GM21786 (cell line): Measurements from ENCODE around the gene MAML3.

Experiments used
- ATAC-seq: cut with Tn5 transposase; IDR thresholded peaks from one replicate; pipeline ENCODE4 v1.9.1; 2021; ENCODE audit not compliant: unreplicated experiment

MAML3 gene

GRCh38 chr4:139880841-139881240 is 273.1 kb downstream of the MAML3 start:
- ATAC-seq = no peak

GRCh38 chr4:139878050-139878449 is 275.9 kb downstream of the MAML3 start:
- no peak for ATAC-seq

DNA sequence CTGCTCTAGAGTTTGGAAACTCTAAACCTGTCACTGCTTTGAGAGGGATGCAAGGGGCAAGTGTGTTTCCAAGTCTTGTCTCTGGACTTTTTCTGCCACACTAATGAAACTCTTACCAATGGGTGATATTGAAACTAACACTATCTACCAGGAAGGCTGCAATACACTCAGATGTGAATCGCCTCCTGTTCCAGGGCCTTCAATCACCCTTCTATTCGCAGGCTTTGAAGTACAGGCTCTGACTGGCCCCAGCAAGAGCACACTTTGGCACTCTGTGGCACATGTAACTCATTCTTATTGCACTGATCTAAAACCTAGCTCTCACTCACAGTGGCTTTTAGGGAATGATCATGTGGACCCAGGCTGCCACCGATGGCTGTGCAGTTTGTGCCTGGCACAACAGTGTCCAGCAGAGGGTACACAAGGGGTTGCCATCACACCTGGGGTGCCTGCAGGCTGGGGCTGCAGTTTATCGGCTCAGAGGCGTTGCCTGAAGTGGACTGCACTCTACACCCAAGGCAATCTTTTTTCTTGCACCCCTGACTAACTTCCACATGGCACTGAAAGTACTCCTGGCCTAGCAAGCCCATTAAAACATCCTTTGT is 277.5 kb downstream of the MAML3 start:
- no peak for ATAC-seq

DNA sequence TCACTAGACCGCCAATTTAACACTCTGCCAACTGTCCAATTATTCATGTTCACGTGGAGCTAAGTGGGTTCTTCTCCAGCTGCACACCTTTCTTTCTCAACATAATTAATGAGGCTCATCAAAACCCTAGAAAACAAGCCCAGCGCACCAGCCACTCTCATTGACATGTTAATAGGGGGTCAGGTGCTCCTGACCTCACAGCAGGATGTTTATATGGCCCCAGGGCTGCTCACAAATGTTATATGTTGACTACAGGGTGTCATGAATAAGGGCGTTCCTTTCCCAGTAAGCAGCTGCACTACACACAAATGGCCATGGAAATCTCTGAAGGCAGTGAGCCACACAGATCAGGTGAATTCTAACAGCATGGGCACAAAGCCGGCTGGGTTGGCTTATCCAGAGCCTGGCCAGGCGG is 278.6 kb downstream of the MAML3 start:
- no peak for ATAC-seq

DNA sequence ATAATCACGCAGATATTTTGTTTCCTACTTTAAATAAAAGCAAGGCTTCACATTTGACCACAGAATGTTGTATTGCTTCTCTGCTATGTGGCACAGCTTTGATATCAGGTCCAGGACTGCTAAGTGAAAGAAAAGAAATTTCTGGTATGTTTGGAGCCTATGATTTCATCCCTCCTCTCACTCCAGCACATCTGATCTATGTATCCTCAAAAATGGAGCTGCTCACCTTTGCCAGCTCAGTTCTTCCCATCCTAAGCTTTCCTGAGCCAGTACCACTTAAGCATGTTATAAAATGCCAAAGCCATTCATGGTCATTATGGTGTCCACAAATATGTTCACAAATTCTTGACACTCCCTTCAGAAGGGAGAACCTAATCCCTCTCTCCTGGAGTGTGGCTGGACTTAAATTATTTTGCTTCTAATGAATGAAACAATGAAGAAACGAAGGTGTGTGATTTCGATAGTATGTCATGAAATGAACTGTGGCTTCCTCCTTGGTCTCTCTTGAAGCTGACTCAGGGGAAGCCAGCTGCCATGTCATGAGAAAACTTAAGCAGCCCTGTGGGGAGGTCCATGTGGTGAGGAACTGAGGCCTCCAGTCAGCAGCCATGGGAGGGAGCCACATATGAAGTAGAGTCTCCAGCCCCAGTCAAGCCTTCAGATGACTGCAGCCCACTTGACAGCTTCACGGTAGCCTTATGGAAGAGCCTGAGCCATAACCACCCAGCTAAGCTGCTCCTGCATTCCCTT is 280.7 kb downstream of the MAML3 start:
- no peak for ATAC-seq

- no peak for ATAC-seq
These were observed 281.7 kb downstream of the MAML3 start for GRCh38 chr4:139872274-139872673.

DNA sequence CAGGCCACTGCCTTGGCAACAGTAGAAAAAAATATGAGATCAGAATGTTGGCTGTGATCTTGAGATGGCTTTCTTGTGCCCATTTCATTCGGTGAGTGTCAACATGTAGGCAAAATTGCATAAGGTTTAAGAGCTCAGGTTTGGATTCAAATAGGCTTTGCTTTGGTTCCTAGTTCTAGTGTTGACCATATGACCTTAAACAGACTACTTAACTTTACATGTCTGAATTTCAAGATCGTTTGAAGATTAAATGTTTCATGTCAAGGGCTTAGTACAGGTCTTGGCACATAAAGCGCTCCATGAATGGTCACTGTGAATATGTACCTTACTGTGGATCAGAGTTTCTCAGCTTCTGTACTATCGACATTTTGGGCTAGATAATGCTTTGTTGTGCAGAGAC is 284.2 kb downstream of the MAML3 start:
- no peak for ATAC-seq

DNA sequence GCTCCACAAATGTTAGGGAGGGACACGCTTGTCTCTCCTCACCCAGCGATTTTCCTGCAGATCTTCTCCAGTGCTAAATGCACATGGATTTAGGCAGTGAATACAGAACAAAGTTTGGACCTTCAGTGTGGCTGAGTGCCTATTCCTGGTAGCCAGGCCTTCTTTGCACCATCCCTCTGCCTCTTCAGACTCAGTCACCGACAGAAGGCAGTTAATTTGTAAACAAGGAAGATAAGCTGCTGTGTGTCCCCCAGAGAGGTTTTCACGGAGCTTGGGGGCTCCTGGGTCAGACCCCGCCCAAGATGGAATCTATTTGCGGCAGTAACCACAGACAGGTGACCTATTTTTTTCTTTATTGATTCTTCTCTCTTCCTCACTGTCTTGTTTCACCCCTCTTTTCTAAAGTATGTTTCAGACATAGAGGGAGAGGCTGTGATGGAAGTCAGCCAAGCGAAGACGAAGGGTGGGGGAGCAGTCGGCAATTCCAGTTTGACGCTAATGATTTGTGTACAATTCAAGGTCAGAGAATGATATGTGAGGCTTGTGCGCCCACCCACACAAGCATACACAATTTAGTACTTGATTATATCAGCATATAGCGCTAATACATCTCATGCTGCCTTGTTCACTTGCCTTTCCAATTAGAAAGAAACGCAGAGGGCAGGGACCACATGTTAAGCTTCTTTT is 287.6 kb downstream of the MAML3 start:
- ATAC-seq = no peak

GRCh38 chr4:139865537-139865936 is 288.4 kb downstream of the MAML3 start:
- no peak for ATAC-seq

DNA sequence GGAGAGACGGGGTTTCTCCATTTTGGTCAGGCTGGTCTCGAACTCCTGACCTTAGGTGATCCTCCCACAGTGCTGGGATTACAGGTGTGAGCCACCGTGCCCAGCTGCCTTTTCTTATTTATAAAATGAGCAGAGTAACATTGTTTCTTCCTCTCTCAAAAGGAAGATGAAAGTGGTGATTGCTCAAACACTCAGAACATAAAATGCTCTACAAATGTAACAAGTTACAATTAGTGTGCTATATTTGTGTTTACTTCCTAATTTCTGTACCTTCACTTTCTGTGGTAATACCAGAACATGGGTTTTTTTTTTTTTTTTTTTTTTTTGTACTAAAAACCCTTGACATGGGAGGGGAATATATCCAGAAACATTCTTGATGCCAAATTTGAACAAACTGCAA is 290.5 kb downstream of the MAML3 start:
- ATAC-seq = no peak

- no peak for ATAC-seq
These were observed 292.5 kb downstream of the MAML3 start for GRCh38 chr4:139861471-139861870.

DNA sequence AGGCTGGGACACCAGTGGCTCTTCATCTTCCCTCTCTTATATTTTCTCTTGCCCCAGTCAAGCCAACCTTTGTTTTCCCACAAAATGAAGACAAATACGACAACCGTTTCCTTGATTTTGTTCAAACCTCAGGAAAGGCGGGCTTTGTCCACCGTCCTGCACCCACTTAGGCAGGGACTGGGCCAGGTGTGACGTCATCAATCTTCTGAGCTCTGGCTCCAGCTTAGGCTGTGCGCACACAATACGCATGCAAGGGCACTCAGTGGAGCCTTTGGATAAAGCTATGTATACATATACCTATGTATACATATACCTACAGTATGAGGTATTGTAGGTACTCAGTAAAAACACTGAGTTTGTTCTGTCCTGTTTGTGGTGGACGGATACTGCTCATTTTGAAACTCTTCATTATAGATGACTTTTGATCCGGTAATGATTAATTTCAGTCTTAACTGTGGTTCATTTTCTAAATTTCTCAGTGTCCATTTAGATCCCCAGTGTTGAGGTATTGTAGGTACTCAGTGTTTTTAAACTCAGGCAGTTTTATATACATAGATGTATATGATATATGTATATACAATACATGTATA is 293.5 kb downstream of the MAML3 start:
- no peak for ATAC-seq

GRCh38 chr4:139859876-139860275 is 294.1 kb downstream of the MAML3 start:
- no peak for ATAC-seq

DNA sequence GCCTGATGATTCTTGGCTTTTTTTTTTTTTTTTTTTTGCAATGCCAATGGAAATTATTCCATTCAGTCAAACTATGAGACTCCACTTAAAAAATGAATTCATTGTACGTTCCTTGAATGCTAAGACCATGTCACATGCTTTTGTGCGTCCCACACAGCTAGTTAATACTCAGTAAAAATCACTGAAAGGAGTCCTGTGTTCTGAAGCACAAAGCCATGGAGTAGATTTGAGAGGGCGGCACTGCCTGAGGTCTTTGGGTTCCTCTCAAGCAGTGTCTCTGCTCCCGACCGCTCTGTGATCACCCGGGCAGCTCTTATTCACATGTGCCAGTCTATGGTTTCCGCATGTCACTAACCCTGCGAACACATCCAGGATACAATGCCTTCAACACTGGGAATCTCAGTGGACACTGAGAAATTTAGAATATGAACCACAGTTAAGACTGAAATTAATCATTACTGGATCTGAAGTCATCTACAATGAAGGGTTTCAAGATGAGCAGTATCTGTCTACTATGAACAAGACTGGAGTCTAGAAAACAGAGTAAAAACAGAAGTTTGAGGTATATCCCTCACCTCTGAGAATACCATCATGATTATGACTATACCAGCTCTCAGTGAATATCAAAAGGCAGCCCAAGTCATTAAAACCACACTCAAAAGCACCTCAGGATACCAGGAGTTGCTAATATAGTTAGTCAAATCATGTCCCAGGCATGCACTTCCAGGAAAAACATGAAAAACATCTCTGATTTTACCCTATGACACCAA is 295.4 kb downstream of the MAML3 start:
- ATAC-seq = peak; percentile 97

GRCh38 chr4:139857977-139858376 is 296.0 kb downstream of the MAML3 start:
- ATAC-seq = no peak

- no peak for ATAC-seq
These were observed 297.0 kb downstream of the MAML3 start for GRCh38 chr4:139857021-139857420.

DNA sequence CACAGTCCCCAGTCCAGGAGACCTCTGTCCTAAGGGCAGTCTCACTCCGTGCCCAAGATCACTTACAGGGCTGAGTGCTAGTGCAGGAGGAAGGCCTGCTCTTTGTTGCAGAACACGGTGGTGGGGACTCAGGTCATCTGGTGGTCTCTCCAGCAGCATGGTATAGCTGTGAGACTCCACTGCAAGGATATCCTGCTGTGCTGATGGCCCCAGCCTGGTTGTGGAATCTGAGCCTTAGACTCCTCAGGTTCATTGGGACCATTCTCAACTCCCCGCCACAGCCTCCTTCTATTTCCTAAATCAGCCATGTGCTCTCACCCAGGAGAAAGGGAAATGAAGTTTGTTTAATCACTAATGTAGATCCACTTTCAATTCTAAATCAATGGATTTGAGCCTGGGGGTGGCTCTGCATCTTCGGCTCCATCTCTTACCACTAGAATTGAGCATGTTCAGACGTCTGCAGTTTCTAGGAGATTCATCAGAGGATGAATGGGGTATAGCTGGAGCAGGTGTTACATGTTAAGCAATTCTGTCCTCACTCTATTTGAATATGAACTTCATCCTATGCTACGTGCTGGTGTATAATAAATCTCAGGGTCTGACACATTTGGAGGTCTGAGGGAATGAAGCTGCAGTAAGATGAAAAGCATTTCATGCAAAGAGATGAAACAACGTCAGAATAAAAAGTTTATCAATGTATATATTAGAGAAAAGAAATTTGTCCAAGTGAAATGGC is 299.1 kb downstream of the MAML3 start:
- ATAC-seq = no peak

DNA sequence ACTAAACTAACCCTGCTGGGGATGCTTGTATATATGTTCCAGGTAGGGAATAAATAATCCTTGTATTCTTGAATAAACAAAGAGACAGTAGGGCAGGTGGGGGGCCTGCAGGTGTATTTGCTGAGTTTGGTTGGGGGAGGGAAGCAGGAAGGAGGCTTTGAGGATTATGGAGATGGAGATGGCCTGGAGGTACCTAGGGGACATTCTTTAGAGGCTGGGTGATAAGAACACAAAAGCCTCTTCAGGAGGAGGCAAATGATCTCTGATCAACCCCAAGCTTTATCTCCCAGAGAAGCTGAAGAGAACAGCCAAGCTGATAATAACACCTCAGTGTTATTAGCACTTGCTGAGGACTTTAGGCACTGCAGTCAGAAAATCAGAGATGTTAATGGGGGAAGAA is 300.7 kb downstream of the MAML3 start:
- no peak for ATAC-seq

DNA sequence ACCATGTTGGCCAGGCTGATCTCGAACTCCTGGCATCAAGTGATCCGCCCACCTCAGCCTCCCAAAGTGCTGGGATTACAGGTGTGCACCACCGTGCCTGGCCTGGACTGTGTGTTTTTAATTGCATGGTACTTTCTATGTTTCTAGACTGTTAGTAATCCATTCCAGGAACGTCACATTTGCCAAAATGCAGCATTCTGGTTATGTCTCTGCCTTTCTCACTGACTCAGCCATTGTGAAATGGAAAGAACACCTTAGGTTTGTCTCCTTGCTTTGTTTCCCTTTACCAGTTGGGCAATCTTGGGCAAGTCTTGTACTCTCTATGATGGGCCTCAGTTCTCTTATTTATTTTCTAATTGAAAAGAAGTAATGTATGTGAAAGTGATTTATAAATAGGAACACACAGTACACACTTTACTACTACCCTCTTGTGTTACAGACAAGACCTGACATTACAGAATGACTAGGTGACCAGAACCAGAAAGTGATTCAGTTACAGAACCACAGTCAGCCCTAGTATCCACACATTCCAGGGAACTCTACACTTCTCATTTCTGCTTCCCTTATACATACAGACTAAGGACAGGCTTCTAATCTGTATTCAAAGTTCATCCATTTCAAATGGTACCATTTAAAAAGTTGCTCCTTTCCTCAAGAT is 301.2 kb downstream of the MAML3 start:
- ATAC-seq = no peak

- ATAC-seq = no peak
These were observed 302.3 kb downstream of the MAML3 start for GRCh38 chr4:139851639-139852038.
